HUES6 (cell line): ENCODE measurements around the gene MYO3A.

ENCODE experiments used
- H3K27ac ChIP-seq: 2 replicates; pipeline ENCODE4 v1.7.0; 2013; ENCODE audit warnings: low read depth, mild to moderate bottlenecking, low read length, inconsistent platforms
- H3K27me3 ChIP-seq: 2 replicates; pipeline ENCODE4 v1.6.1; 2013; ENCODE audit warnings: low read length; ENCODE audit not compliant: control insufficient read depth, insufficient read depth
- H3K36me3 ChIP-seq: 2 replicates; pipeline ENCODE4 v1.6.1; 2013; ENCODE audit warnings: low read length; ENCODE audit not compliant: control insufficient read depth, insufficient read depth
- H3K4me1 ChIP-seq: 2 replicates; pipeline ENCODE4 v1.6.1; 2013; ENCODE audit warnings: low read length; ENCODE audit not compliant: control insufficient read depth, insufficient read depth
- H3K4me3 ChIP-seq: 2 replicates; pipeline ENCODE4 v1.5.1; 2013; ENCODE audit warnings: low read depth, low read length
- H3K9ac ChIP-seq: one replicate; pipeline ENCODE4 v1.6.1; 2013; ENCODE audit warnings: mild to moderate bottlenecking, low read length
- H3K9me3 ChIP-seq: 2 replicates; pipeline ENCODE4 v1.6.1; 2013; ENCODE audit warnings: low read depth, low read length; ENCODE audit not compliant: control insufficient read depth, insufficient read depth

The MYO3A gene

GRCh38 chr10:25933653-25934608 lies at the start of gene MYO3A:
MYO3A (plus strand) TSS chr10:25934229; CDS start chr10:25952111, 17,882 bp downstream.
- peak within 1 kb of the TSS; percentile 97 for H3K4me3 ChIP-seq

GRCh38 chr10:25888627-25889026 lies 45.4 kb upstream of the MYO3A start:
- H3K9ac ChIP-seq: no peak overlapping the region
- H3K4me1 ChIP-seq: no peaks in the 10 kb centered on the region
- no peaks in the 10 kb centered on the region for H3K36me3 ChIP-seq
- H3K27me3 ChIP-seq: no peaks in the 10 kb centered on the region
- H3K9me3 ChIP-seq: 0 out of 2 replicates have a peak, but pooled peaks cover 7% of the 10 kb centered on the region
- no peak overlapping the region for H3K27ac ChIP-seq
- no peak overlapping the region for H3K4me3 ChIP-seq

More at GRCh38 chr10:25933653-25934608, at the start of gene MYO3A:
- Histone ChIP-seq H3K27ac (peak within 1 kb of the TSS; percentile 69; the same call in 1 of the 2 replicates), H3K36me3 (no peaks in the 10 kb centered on the region), H3K9ac (peak within 1 kb of the TSS; percentile 91), H3K27me3 (peaks cover 8% of the 10 kb centered on the region; the same call in 1 of the 2 replicates), H3K4me1 (0 out of 2 replicates have a peak, but pooled peaks cover 4% of the 10 kb centered on the region), H3K9me3 (no peaks in the 10 kb centered on the region)

- H3K4me1 ChIP-seq: peaks cover 4% of the 10 kb centered on the region; the same call in 1 of the 2 replicates
- H3K27me3 ChIP-seq: no peaks in the 10 kb centered on the region
- H3K4me3 ChIP-seq: no peak overlapping the region
- H3K9me3 ChIP-seq: 0 out of 2 replicates have a peak, but pooled peaks cover 7% of the 10 kb centered on the region
- H3K9ac ChIP-seq: no peak overlapping the region
- H3K36me3 ChIP-seq: no peaks in the 10 kb centered on the region
- H3K27ac ChIP-seq: no peak overlapping the region
Observed at GRCh38 chr10:25890995-25891394, 43.0 kb upstream of the MYO3A start.

GRCh38 chr10:25895856-25896255 lies 38.2 kb upstream of the MYO3A start:
- Histone ChIP-seq H3K36me3 (no peaks in the 10 kb centered on the region), H3K27me3 (no peaks in the 10 kb centered on the region), H3K9ac (no peak overlapping the region), H3K4me3 (no peak overlapping the region), H3K27ac (no peak overlapping the region), H3K9me3 (0 out of 2 replicates have a peak, but pooled peaks cover 7% of the 10 kb centered on the region), H3K4me1 (peaks cover 24% of the 10 kb centered on the region; the same call in 1 of the 2 replicates)

GRCh38 chr10:25896421-25896820 lies 37.6 kb upstream of the MYO3A start:
- H3K4me3 ChIP-seq: no peak overlapping the region
- no peaks in the 10 kb centered on the region for H3K36me3 ChIP-seq
- 0 out of 2 replicates have a peak, but pooled peaks cover 6% of the 10 kb centered on the region for H3K9me3 ChIP-seq
- H3K27ac ChIP-seq: no peak overlapping the region
- H3K4me1 ChIP-seq: peaks cover 24% of the 10 kb centered on the region; the same call in 1 of the 2 replicates
- H3K9ac ChIP-seq: no peak overlapping the region
- no peaks in the 10 kb centered on the region for H3K27me3 ChIP-seq

- Histone ChIP-seq H3K4me1 (peaks cover 37% of the 10 kb centered on the region; the same call in 1 of the 2 replicates), H3K27ac (peak overlapping the region; percentile 61; the same call in 1 of the 2 replicates), H3K27me3 (no peaks in the 10 kb centered on the region), H3K9ac (peak overlapping the region; percentile 22), H3K9me3 (no peaks in the 10 kb centered on the region), H3K36me3 (no peaks in the 10 kb centered on the region), H3K4me3 (no peak overlapping the region)
Observed at GRCh38 chr10:25899304-25899703, 34.7 kb upstream of the MYO3A start.

GRCh38 chr10:25901199-25901598 lies 32.8 kb upstream of the MYO3A start:
- peaks cover 34% of the 10 kb centered on the region; the same call in 1 of the 2 replicates for H3K4me1 ChIP-seq
- H3K27me3 ChIP-seq: no peaks in the 10 kb centered on the region
- no peak overlapping the region for H3K9ac ChIP-seq
- H3K36me3 ChIP-seq: no peaks in the 10 kb centered on the region
- no peak overlapping the region for H3K27ac ChIP-seq
- H3K4me3 ChIP-seq: no peak overlapping the region
- H3K9me3 ChIP-seq: no peaks in the 10 kb centered on the region

GRCh38 chr10:25902002-25902401 lies 32.0 kb upstream of the MYO3A start:
- Histone ChIP-seq H3K9ac (no peak overlapping the region), H3K27me3 (no peaks in the 10 kb centered on the region), H3K9me3 (no peaks in the 10 kb centered on the region), H3K36me3 (no peaks in the 10 kb centered on the region), H3K27ac (no peak overlapping the region), H3K4me1 (peaks cover 29% of the 10 kb centered on the region; the same call in 1 of the 2 replicates), H3K4me3 (no peak overlapping the region)

GRCh38 chr10:25907261-25907660 lies 26.8 kb upstream of the MYO3A start:
- Histone ChIP-seq H3K9ac (no peak overlapping the region), H3K4me1 (peaks cover 12% of the 10 kb centered on the region; the same call in 1 of the 2 replicates), H3K27me3 (no peaks in the 10 kb centered on the region), H3K9me3 (peaks cover 22% of the 10 kb centered on the region; the same call in 1 of the 2 replicates), H3K36me3 (no peaks in the 10 kb centered on the region), H3K27ac (no peak overlapping the region), H3K4me3 (no peak overlapping the region)

GRCh38 chr10:25912866-25913265 lies 21.2 kb upstream of the MYO3A start:
- no peak overlapping the region for H3K27ac ChIP-seq
- peaks cover 36% of the 10 kb centered on the region for H3K9me3 ChIP-seq
- H3K9ac ChIP-seq: no peak overlapping the region
- no peaks in the 10 kb centered on the region for H3K27me3 ChIP-seq
- no peak overlapping the region for H3K4me3 ChIP-seq
- H3K36me3 ChIP-seq: no peaks in the 10 kb centered on the region
- H3K4me1 ChIP-seq: no peaks in the 10 kb centered on the region

GRCh38 chr10:25914776-25915175 lies 19.3 kb upstream of the MYO3A start:
- Histone ChIP-seq H3K27ac (no peak overlapping the region), H3K9ac (no peak overlapping the region), H3K4me1 (no peaks in the 10 kb centered on the region), H3K4me3 (no peak overlapping the region), H3K36me3 (no peaks in the 10 kb centered on the region), H3K9me3 (peaks cover 29% of the 10 kb centered on the region), H3K27me3 (no peaks in the 10 kb centered on the region)
